AG20443 (cell line): ENCODE results near the gene RTN1.

ENCODE experiments used
- DNase-seq: peaks from one replicate; pipeline ENCODE4 v3.0.0; 2012; ENCODE audit warnings: low spot score, mixed read lengths

The RTN1 gene

GRCh38 chr14:59547310-59547709, 323.3 kb downstream of the RTN1 start:
- no peak for DNase-seq
